Stomach (tissue), 4 donors: ENCODE data around the gene PXYLP1.

ENCODE experiments used
- EP300 ChIP-seq: sonication (generic); formaldehyde crosslinking; IDR thresholded peaks from one replicate; pipeline ENCODE4 v1.6.1; 2017; ENCODE audit warnings: antibody characterized with exemption
- POLR2A ChIP-seq, 4 donors: fragments of 450-650 bp; IDR thresholded peaks; one replicate each; pipeline ENCODE4 v1.6.1; 2016; ENCODE audit warnings: antibody characterized with exemption in 4 of 4, control low read depth in 2 of 4, mild to moderate bottlenecking in 1 of 4, moderate library complexity in 1 of 4
- TF ChIP-seq, protein P1 (sequence below), 7 experiments: fragments of 450-650 bp in 4 of 7; fragments of 200-600 bp in 3 of 7; sonication (generic) in 3 of 7; IDR thresholded peaks; one replicate each; pipeline ENCODE4 v1.5.1; 2016 to 2019; ENCODE audit warnings: antibody characterized with exemption in 7 of 7, control low read depth in 2 of 7, mild to moderate bottlenecking in 1 of 7

DNA sequence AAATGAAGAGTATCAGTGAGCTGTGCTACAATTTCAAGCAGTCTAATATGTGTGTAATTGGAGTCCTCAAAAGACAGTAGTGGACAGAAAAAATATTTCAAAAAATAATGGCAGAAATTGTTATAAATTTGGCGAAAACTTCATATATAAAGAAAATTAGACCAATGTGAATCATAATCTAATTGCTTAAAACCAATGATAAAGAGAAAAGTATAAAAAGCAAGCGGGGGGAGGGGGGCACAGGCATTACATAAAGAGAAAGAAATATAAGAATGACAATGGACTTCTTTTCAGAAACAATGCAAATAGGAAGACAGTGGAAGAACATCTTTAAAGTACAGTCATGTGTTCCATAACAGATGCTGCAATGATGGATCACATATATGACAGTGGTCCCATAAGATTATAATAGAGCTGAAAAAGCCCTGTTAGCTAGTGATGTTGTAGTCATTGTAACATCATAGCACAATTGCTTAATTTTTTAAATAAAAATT, 7.9 kb upstream of the PXYLP1 start:
- TF ChIP-seq, protein P1, sequence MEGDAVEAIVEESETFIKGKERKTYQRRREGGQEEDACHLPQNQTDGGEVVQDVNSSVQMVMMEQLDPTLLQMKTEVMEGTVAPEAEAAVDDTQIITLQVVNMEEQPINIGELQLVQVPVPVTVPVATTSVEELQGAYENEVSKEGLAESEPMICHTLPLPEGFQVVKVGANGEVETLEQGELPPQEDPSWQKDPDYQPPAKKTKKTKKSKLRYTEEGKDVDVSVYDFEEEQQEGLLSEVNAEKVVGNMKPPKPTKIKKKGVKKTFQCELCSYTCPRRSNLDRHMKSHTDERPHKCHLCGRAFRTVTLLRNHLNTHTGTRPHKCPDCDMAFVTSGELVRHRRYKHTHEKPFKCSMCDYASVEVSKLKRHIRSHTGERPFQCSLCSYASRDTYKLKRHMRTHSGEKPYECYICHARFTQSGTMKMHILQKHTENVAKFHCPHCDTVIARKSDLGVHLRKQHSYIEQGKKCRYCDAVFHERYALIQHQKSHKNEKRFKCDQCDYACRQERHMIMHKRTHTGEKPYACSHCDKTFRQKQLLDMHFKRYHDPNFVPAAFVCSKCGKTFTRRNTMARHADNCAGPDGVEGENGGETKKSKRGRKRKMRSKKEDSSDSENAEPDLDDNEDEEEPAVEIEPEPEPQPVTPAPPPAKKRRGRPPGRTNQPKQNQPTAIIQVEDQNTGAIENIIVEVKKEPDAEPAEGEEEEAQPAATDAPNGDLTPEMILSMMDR (IDR thresholded peaks at IDR 0.05) = no peak
- TF ChIP-seq POLR2A (IDR thresholded peaks at IDR 0.05) (no peak), EP300 (no peak)
